GM12874 (cell line): Measurements from ENCODE around the gene ALCAM.

Experiments
- TF ChIP-seq, protein P1 (sequence below): IDR thresholded peaks from 2 replicates; pipeline ENCODE4 v1.5.1; 2011; ENCODE audit warnings: low read depth, mild to moderate bottlenecking, control low read depth, low read length, moderate library complexity; ENCODE audit not compliant: insufficient read depth

ALCAM gene

DNA sequence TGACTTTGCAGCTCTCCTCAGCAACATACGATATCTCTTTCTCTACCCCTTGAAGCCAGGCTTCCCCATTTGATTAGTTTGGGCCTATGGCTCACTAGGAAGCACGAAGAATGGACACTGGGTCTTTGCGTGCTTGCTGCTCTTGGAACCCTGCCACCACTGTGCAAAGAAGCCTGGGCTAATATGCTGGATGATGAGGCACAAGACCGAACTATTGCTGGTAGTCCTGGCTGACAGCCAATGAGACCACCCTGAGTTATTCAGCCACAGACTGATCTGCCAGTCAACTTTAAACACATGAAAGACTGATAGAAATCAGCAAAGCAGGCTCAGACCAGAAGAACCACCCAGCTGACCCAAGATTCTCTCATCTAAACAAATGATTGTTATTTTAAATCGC, 251.8 kb downstream of the ALCAM start:
- TF ChIP-seq, protein P1, sequence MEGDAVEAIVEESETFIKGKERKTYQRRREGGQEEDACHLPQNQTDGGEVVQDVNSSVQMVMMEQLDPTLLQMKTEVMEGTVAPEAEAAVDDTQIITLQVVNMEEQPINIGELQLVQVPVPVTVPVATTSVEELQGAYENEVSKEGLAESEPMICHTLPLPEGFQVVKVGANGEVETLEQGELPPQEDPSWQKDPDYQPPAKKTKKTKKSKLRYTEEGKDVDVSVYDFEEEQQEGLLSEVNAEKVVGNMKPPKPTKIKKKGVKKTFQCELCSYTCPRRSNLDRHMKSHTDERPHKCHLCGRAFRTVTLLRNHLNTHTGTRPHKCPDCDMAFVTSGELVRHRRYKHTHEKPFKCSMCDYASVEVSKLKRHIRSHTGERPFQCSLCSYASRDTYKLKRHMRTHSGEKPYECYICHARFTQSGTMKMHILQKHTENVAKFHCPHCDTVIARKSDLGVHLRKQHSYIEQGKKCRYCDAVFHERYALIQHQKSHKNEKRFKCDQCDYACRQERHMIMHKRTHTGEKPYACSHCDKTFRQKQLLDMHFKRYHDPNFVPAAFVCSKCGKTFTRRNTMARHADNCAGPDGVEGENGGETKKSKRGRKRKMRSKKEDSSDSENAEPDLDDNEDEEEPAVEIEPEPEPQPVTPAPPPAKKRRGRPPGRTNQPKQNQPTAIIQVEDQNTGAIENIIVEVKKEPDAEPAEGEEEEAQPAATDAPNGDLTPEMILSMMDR = no peak

GRCh38 chr3:105619651-105620050, 252.9 kb downstream of the ALCAM start:
- TF ChIP-seq, protein P1 = no peak

GRCh38 chr3:105620236-105620635, 253.5 kb downstream of the ALCAM start:
- TF ChIP-seq, protein P1 = no peak

GRCh38 chr3:105622169-105622568, 255.5 kb downstream of the ALCAM start:
- TF ChIP-seq, protein P1 = no peak
